HCT116 (cell line): ENCODE results near the gene THOC2.
"Not testable (repeated sequence)": the region's sequence is repeated elsewhere in the genome, so short reads cannot be mapped to it uniquely, and the experiment has no call there.

Experiments used
- EZH2 ChIP-seq: fragments of 200-600 bp; sonication (generic); IDR thresholded peaks from 2 replicates; pipeline ENCODE4 v1.6.1; 2017; ENCODE audit warnings: antibody characterized with exemption, mixed run types
- TF ChIP-seq, protein P1 (sequence below), 3 experiments: fragments of 200-600 bp in 1 of 3; sonication (generic) in 1 of 3; IDR thresholded peaks in 2 of 3; conservative IDR thresholded peaks in 1 of 3; 2 replicates each; pipeline ENCODE4 v1.5.1; 2012 to 2017; ENCODE audit warnings: low read depth in 2 of 3, low read length in 2 of 3, antibody characterized with exemption in 1 of 3, borderline replicate concordance in 1 of 3, control low read depth in 1 of 3, mild to moderate bottlenecking in 1 of 3, mixed read lengths in 1 of 3, mixed run types in 1 of 3, moderate library complexity in 1 of 3; ENCODE audit not compliant: insufficient read depth in 1 of 3

DNA sequence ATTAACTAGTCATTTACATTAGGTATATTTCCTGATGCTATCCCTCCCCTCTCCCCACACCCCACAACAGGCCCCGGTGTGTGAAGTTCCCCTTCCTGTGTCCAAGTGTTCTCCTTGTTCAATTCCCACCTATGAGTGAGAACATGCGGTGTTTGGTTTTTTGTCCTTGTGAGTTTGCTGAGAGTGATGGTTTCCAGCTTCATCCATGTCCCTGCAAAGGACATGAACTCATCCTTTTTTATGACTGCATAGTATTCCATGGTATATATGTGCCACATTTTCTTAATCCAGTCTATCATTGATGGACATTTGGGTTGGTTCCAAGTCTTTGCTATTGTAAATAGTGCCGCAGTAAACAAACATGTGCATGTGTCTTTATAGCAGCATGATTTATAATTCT, 69.1 kb downstream of the THOC2 start:
- not testable (repeated sequence) for TF ChIP-seq EZH2
- TF ChIP-seq, protein P1, sequence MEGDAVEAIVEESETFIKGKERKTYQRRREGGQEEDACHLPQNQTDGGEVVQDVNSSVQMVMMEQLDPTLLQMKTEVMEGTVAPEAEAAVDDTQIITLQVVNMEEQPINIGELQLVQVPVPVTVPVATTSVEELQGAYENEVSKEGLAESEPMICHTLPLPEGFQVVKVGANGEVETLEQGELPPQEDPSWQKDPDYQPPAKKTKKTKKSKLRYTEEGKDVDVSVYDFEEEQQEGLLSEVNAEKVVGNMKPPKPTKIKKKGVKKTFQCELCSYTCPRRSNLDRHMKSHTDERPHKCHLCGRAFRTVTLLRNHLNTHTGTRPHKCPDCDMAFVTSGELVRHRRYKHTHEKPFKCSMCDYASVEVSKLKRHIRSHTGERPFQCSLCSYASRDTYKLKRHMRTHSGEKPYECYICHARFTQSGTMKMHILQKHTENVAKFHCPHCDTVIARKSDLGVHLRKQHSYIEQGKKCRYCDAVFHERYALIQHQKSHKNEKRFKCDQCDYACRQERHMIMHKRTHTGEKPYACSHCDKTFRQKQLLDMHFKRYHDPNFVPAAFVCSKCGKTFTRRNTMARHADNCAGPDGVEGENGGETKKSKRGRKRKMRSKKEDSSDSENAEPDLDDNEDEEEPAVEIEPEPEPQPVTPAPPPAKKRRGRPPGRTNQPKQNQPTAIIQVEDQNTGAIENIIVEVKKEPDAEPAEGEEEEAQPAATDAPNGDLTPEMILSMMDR (IDR thresholded peaks at IDR 0.05 in 2 of 3, conservative IDR thresholded peaks at IDR 0.05 in 1 of 3; ENCODE audit: borderline replicate concordance in 1 of 3, insufficient read depth in 1 of 3, low read depth in 2 of 3, low read length in 2 of 3), result not testable (repeated sequence)
